ENCODE data around the gene NKAIN4.
"Not testable (repeated sequence)": the region's sequence is repeated elsewhere in the genome, so short reads cannot be mapped to it uniquely, and the experiment has no call there.

The NKAIN4 gene

DNA sequence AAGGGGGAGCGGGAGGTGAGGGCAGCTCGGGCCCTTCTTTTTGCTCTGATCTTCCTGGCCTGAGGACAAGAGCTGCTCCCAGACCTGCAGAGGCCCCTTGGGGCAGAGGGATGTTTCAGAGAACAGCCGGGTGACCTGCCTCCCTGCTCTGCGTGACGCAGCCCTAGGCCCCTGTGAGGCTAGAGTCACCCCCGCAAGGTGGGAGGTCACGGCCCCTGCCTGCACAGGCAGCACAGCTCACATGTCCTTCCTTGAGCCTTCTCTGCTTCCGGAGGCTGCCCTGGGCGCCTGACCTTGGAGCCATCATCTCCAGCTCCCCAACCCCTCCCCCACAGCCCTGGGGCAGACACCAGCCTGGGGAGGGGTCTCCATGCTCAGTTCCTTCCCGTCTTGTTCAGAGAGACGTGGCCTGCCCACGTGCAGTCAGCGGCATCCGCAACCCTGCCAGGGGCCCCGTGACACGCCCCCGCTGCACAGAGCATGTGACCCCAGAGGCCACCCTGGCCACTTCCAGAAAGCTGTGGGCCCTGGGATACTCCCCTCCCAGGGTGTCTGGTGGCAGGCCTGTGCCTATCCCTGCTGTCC is 18.8 kb downstream of the NKAIN4 start, which contains the start of gene BIRC7:
BIRC7 (plus strand) TSS at position 507 of the 585 bp plus-strand sequence. CDS start 192 bp downstream, outside the sequence.
- no peak for DNase-seq

DNA sequence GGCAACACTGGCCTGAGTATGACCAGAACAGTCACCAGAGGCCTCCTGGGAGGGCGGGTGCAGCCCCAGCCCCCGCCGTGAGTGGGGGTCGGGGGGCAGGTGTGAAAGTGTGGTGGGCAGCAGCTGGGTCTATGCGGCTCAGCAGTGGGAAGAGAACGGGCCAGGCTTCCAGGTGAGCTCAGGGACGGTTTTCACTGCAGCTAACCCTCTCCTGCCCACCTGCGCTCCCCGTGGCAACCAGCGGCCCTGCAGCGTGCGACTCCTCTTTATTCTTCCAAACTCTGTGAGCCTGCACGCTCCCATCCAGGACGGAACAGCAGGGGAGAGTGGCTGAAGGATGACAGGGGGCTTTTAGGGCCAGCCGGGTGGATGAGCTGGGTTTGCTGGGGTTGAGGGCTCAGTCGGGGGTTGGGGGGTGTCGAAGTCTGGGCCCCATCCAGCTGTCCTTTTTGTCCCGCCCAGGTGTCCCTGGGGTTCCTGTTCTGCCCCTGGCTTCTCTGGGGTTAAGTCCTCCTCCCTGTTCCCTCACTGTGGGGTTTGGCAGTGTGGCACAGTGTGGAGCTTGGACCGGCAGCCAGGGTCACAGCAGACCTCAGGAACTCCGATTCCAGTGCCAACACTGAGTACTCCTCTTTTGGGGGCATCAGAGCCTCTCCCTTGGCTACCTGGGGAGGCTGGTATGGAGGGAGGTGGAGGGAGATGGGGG is 19.4 kb downstream of the NKAIN4 start:
- DNase-seq: no peak

DNA sequence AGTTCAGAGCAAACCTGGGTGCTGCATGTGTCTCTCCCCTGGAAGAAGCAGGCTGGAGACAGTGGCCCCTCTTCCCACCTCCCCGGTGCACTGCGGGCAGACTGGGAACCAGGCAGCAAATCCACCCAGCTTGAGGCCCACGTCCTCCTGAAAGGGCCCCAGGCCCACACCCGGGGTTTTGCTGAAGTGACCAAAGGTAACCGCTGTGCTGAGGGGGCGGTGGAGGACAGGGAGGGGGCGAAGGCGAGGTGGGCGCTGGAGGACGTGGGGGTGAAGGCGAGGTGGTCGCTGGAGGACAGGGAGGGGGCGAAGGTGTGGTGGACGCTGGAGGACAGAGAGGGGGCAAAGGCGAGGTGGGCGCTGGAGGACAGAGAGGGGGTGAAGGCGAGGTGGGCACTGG is 20.3 kb downstream of the NKAIN4 start:
- no peak for DNase-seq

DNA sequence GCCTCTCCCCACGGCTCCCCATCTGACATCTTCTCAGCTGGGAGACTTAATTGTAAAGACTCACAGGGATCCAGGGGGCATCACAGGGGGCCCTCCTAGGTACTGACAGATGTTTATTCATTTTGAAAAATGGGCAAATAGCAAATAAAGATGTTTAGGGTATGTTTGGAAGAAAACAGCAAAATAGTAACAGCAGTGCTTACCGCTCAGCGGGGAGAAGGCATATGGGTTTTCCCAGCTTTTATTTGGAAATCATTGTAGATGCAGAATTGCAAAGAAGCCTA is 21.3 kb downstream of the NKAIN4 start:
- DNase-seq: no peak

DNA sequence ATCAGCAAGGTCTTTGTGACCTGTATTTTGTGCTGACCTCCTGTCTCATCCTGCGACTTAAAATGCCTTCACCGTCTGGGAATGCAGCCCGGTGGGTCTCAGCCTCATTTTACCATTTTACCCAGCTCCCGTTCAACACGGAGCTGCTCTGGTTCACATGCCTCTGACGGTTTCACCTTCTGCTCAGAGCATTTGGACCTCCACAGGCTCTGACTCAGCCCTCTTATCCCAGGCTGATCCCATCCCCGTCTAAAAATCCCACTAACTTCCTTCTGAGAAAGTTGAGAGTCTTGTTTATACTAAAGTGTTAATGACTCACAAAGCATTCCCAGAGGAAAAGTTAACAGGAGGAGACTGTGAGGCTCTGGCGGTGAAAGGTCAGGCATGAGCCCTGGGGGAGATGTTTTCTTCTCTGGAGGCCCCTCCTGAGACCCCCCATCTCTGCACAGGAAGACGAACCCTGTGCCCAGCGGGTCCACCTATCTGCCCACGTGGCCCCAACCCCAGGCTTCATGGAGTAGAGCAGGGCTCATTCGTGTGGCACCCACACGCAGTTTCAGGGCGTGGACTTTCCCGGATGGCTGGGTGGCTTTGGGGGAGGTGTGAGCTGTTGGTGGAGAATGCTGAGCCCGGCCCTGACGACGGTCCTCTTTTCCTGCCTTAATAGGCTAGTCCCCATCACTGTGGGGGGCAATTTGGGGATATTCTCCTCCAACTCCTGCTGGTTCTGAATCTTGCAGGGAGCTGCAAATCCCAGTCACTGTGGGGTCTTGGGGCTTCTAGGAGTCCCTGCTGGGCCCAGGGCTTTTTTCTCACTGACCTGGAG is 21.8 kb downstream of the NKAIN4 start:
- no peak for DNase-seq

DNA sequence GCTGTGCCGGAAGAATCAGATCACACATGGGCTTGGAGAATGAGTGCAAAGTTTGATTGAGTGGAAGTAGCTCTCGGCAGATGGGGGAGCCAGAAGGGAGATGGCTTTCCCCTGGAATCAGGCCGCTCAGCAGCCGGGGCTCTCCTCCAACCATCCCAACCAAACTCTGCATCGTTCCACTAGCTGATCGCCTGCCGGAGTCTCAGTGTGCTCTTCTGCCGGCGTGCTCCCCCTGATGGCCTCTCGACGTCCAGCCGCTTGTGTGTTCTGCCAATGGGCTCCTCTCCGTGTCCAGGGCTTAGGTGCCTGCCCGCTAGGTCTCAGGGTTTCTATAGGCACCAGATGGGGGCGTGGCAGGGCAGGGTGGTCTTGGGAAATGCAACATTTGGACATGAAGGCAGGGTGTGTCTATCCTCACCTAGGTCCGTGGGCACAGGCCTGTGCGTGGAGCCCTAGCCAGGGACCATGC is 23.4 kb downstream of the NKAIN4 start:
- DNase-seq: peak; percentile 45

DNA sequence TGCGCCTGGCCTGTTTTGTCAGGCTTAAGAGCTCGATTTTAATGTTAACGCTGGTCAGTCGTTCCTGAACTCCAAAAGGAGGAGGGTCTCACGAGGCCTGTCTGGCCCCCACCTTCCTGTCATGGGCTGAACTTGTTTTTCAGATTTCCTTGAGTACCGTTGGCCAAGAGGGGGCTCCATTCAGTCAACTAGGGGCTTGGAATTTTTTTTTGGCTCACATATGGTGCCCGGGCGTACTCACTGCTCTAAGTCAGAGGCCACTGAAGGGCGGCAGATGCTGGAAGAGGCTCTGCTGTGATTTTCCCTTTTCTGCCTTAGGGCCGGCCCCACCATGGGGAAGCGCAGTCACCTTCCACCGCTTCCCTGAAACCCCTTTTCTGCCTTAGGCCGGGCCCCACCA is 25.5 kb downstream of the NKAIN4 start:
- no peak for DNase-seq

DNA sequence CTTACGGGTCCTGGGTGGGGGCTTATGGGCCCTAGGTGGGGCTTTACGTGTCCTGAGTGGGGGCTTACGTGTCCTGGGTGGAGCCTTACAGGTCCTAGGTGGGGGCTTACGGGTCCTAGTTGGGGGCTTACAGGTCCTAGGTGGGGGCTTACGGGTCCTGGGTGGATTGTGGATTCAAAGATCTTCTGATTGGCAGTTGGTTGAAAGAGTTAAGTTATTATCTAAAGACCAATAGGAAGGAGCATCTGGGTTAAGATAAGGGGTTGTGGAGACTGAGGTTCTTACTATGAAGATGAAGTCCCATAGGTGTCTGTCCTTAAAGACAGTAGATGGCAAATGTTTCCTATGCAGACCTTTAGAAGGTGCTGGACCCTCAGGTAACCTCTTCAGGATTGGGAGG is 27.0 kb downstream of the NKAIN4 start:
- DNase-seq: no peak

DNA sequence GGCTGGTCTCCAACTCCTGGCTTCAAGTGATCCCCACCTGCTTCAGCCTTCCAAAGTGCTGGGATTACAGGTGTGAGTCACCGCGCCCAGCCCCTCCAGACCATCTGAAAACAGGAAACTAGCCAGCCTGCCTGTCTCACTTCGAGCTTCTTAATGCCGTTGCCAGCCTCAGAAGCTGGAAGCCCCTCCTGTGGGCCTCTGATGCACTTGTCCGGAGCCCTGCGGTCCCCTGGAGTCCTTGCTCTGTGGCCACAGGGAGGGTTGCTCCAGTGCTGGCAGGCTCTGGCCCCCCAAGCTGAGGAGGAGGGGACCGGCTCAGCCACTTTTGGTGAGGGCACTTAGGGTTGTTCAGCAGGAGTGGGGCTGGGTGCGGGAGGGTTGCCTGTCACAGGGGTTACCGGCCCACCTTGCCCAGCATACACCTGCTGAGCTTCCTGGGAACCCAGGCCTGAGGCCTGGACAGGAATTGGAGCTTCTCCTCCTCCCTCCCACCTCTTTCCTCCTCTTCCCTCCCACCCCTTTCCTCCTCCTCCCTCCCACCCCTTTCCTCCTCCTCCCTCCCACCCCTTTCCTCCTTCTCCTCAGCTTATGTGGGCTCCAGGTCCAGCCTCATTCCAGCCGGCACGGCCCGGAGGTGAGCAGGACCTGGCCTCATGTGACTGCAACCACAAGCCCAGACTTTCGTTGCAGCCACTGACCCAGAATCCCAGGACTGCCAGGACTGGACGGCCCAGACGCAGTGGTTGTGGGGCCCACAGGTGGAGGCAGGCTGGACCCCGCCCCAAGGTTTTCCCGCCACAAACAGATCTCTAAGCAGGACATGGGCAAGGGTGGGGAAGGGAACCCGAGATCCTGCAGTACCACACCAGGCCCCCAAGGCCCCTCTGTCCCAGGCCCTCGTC is 28.0 kb downstream of the NKAIN4 start:
- no peak for DNase-seq

DNA sequence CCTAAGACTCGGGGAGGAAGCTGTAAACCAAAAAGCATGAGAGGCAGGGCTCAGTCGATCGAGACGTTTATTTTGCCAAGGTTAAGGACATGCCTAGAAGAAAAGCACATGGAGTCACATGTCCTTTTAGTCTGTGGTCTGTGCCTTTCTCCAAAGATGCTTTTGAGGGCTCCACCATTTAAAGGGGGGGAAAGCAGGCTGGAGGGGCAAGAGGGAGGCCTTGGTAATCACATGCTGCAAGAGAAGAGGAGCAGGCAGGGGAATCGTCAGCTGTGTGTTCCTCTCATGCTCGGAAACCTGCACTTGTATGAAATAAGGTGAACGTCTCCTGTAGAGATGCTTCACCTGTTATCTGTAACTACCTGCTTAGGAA is 29.2 kb downstream of the NKAIN4 start:
- no peak for DNase-seq

DNA sequence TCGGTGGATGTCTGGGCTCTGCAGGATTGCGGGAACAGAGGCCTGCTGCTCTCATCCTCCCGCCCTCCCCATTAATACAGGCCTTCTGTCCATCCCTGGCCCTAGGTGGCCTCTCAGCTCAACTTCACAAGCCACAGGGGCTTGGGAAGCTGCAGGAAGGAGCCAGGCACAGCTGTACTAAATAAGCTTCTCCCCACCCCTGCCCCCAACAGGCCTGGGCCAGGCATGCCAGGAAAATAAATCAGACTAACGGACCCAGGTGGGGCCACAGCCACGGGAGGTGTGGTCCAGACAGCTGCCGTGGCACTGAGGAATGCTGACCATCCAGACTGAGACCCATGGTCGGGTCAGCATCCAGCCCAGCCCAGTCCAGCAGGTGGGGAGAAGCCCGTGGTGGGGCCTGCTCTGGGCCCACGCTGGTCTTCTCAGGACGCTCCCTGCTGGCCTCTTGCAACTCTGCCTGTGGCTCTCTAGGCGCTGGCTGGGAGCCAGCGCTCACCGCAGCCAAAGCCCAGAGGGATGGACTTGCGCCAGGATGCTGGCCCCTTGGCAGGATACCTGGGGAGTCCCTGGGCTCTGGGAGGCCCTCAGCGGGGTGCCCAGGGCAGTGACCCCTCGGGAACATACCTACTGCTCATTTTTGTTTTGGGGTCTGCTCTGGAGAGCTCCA is 29.7 kb downstream of the NKAIN4 start:
- DNase-seq: no peak

DNA sequence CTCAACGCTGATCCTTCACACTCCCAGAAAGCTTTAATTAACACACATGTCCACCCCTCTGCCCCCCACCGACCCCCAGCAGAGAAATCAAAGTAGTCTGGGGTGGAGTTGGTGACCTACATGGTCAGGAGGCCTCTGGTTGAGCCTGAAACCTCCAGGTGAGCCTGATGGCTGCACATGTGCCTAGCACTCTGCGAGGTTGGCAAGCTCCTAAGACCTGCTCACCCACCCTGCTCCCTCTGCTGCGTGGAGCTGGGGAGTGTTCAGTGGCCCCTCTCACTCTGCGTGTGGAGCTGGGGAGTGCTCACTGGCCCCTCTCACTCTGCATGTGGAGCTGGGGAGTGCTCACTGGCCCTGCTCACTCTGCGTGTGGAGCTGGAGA is 30.4 kb downstream of the NKAIN4 start:
- DNase-seq: no peak

DNA sequence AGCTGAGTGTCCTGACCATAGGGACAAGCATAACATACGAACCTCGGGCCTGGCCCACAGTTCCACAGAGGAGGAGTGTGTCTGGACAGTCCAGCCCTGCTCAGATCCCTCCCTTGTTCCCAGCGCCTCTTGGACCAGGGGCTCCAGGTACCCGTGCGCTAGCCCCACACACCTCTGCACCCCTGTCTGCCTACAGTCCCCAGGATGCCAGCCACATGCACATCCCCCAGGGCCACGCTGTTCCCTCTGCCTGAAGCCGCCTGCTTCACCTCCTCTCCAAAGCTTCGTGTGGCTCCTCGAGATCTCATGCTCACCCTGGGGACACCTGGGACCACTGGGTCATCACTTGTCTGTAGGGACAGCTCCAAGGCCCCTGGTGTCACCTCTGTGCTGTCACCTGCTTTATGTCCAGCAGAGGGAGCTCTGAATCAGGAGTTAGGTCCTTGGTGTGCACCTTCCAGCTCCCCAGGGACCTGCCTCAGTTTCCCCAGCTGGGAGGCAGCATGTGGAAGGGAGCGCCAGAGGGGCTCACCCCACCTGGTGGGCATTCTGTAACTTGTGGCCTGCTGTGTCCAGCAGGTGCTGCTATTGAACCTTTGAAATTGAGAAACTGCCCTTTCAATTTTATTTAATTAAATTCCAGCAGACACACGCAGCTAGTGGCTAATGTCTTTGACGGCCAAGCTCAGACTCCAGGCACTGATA is 31.0 kb downstream of the NKAIN4 start:
- DNase-seq: peak in 1 of 2 donors; percentile 15

DNA sequence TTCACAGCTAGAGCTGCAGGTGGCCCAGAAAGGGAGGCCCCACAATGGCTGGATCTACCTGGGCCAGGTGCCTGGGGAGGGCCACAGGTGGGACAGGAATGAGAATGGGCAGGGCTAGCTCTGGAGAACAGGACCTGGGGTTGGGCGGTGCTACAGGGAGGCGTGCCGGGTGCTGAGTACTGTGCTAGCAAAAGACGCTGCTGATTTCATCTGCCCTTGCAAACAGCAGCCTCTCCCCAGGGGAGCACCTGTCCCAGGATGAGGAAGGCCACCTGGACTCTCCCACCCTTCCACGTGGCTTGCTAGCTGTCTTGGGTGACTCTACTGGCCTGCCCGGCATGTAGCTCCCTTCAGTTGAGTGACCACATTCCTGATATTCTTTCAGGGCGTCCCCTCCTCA is 31.7 kb downstream of the NKAIN4 start:
- no peak for DNase-seq

DNA sequence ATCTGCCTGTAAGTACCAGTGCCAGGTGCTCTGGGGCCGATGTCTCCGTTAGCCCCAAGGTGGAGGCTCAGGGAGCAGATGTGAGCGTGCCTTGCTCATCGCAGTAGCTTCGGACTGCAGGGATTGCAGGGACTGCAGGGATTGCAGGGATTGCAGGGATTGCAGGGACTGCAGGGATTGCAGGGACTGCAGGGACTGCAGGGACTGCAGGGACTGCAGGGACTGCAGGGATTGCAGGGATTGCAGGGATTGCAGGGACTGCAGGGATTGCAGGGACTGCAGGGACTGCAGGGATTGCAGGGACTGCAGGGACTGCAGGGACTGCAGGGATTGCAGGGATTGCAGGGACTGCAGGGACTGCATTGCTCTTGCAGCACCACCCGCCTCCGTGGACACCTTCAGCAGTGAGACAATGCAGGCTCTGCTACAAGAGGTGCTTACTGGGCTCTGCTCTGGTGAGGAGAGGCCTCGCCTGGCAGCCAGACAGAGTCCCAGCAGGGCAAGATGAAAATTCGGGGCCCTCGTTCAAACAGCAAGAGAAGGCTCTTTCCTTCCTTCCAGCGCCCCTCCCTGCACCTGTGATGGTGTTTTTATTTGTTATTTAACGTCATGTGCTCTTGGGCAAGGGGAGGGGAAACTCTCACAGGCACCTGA is 32.7 kb downstream of the NKAIN4 start:
- DNase-seq: not testable (repeated sequence)

DNA sequence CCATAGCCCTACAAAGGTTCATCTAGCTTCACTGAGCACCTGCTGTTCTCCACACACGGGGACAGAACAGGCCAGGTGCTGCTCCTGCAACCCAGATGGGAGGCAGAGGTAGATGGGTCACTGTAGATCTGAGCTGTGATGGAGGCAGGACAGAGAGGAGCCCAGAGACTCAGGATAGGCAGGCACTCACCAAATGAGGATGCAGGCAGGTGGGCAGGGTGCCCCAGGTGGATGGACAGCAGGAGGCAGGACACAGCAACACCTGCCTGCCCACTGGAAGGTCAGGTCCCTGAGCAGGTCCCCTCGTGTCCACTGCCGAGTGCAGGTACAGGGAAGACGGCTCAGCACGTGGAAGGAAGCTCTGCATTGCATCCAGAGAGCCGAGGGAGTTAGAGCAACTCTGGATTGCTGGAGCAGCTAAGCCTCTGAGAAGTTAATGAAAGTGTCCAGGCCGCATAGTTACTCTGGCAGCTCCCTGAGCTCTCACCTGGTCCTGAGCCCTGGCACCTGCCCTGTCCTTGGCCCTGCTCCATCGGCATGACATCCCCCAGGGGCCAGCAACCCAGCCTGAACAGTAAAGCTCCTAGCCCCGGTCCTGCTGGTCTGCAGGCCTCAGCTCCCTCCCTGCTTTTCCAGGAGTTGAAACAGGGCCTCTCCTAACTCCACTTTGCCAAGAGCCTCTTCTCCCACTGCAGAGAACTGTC is 33.4 kb downstream of the NKAIN4 start:
- DNase-seq: no peak

DNA sequence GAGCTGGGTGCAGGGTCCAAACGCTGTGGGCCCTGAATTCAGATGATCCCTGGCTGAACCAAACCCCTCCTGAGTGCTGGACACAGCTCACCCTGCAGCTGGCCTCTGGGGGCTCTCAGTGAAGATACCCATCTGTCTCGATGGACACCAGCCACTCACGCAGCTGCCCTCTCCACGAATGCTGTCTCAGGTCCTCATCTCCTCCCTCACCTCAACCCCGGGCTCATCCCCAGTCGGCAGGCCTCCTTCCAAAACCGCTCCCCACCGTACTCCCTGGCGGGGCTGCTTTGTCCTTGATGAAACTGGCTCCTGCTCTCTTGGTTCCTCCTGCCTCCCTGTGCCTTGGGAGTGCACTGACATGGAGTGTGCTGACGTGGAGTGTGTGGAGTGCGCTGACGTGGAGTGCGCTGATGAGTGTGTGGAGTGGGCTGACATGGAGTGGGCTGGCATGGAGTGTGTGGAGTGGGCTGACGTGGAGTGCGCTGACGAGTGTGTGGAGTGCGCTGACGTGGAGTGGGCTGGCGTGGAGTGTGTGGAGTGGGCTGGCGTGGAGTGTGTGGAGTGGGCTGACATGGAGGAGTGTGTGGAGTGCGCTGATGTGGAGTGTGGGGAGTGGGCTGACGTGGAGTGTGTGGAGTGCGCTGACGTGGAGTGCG is 34.3 kb downstream of the NKAIN4 start:
- no peak for DNase-seq

DNA sequence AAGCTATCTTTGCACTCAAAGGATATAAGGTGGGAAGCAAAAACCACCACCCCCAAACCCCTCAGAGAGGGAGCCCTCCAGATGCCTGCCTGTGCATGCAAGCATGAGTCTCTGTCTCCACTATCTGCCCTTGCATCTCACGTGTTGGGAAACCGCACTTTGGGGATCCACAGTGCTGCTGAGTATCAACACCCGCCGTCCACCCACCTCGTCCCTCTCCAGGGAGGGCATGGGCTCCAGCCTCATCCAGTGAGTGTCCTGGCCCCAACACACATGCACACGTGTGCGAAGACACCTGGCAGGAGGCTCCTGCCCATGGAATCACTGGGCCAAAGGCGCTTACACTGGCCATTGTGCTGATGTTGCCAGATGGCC is 34.8 kb downstream of the NKAIN4 start:
- no peak for DNase-seq

DNA sequence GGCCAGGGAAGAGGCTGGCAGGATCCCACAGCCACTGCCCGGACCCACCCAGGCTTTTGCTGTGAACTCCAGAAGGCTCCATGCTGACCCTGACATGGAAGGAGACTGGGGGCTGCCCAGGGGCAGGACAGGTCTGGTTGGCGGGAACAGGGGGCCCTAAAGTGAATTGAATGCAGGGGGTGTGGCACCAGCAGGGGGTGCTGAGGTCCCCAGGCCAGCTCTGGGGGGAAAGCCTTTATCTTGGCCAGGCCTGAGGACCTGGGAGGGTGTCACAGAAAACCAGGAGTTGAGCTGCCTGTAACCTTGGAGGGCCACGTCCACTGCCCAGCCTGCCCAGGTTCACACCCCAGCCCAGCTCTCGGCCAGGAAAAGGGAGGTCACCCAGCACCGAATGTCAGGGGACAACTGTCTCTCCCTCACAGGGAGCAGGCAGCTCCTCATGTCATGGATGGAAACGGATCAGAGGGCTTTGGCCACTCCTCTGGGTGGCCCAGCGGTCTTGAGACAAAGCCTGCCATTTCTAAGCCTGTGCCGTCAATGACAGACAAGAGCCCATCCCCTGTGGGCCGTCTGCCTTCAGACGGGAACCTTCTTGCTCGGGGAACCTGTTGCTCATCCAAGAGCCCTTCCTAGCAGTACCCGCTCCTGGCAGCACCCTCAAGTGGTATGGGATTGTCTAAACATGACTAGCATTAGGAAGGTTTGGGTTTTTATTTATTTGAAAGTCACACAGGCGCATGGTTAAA is 35.4 kb downstream of the NKAIN4 start:
- DNase-seq: no peak
